IPS DF 6.9 (cell line): ENCODE results near the gene RAB35.

Experiments
- DNase-seq: peaks from one replicate; pipeline ENCODE4 v3.0.0-alpha.2; 2013; ENCODE audit warnings: low read depth, low spot score
- H3K27ac ChIP-seq: one replicate; pipeline ENCODE4 v1.5.1; 2013; ENCODE audit warnings: low read length, control low read depth
- H3K27me3 ChIP-seq: 2 replicates; pipeline ENCODE4 v1.6.1; 2013; ENCODE audit warnings: mild to moderate bottlenecking, low read length; ENCODE audit not compliant: control insufficient read depth, insufficient read depth
- H3K36me3 ChIP-seq: 2 replicates; pipeline ENCODE4 v1.6.1; 2013; ENCODE audit warnings: low read length; ENCODE audit not compliant: control insufficient read depth, insufficient read depth
- H3K4me1 ChIP-seq: 2 replicates; pipeline ENCODE4 v1.6.1; 2013; ENCODE audit warnings: low read length; ENCODE audit not compliant: control insufficient read depth, insufficient read depth
- H3K4me3 ChIP-seq: 2 replicates; pipeline ENCODE4 v1.5.1; 2013; ENCODE audit warnings: mild to moderate bottlenecking, low read length
- H3K9me3 ChIP-seq: 2 replicates; pipeline ENCODE4 v1.6.1; 2013; ENCODE audit warnings: low read length, inconsistent platforms; ENCODE audit not compliant: control insufficient read depth, insufficient read depth
- WGBS: extraction: QIAGEN DNeasy Blood & Tissue Kit; methylation state at CpG from one replicate; pipeline ENCODE4 v1.1.7; 2013; ENCODE audit warnings: mixed read lengths, missing lambda C conversion rate; ENCODE audit not compliant: insufficient read length, insufficient coverage; 5-methylcytosine and 5-hydroxymethylcytosine counted together

The RAB35 gene

GRCh38 chr12:120134307-120134980 lies 17.9 kb upstream of the RAB35 start:
- no peaks in the 10 kb centered on the region for H3K4me1 ChIP-seq

GRCh38 chr12:120132863-120133385 lies 16.4 kb upstream of the RAB35 start:
- H3K27ac ChIP-seq = no peak overlapping the region

More at GRCh38 chr12:120134307-120134980, 17.9 kb upstream of the RAB35 start:
- WGBS = no CpG with 5 or more reads among the region's 20 CpGs
- Histone ChIP-seq H3K9me3 (no peaks in the 10 kb centered on the region), H3K27ac (no peak overlapping the region), H3K36me3 (peaks cover 72% of the 10 kb centered on the region), H3K4me3 (no peak overlapping the region), H3K27me3 (no peaks in the 10 kb centered on the region)
- DNase-seq = no peak

GRCh38 chr12:120132054-120132836 lies 15.7 kb upstream of the RAB35 start:
- Histone ChIP-seq H3K9me3 (no peaks in the 10 kb centered on the region), H3K36me3 (peaks cover 66% of the 10 kb centered on the region), H3K27me3 (no peaks in the 10 kb centered on the region), H3K4me1 (no peaks in the 10 kb centered on the region), H3K4me3 (no peak overlapping the region), H3K27ac (no peak overlapping the region)
- no peak for DNase-seq
- WGBS = no CpG with 5 or more reads among the region's 9 CpGs

More at GRCh38 chr12:120132863-120133385, 16.4 kb upstream of the RAB35 start:
- Histone ChIP-seq H3K9me3 (no peaks in the 10 kb centered on the region), H3K36me3 (peaks cover 67% of the 10 kb centered on the region), H3K4me1 (no peaks in the 10 kb centered on the region), H3K4me3 (no peak overlapping the region), H3K27me3 (no peaks in the 10 kb centered on the region)
- WGBS = no CpG with 5 or more reads among the region's 6 CpGs
- no peak for DNase-seq

GRCh38 chr12:120131116-120131515 lies 14.6 kb upstream of the RAB35 start:
- H3K4me3 ChIP-seq = no peak overlapping the region
- no peak for DNase-seq
- H3K27ac ChIP-seq = no peak overlapping the region
- H3K27me3 ChIP-seq = no peaks in the 10 kb centered on the region
- peaks cover 59% of the 10 kb centered on the region for H3K36me3 ChIP-seq
- no CpG with 5 or more reads among the region's 15 CpGs for WGBS
- no peaks in the 10 kb centered on the region for H3K4me1 ChIP-seq
- no peaks in the 10 kb centered on the region for H3K9me3 ChIP-seq

GRCh38 chr12:120130011-120130410 lies 13.5 kb upstream of the RAB35 start:
- no CpG with 5 or more reads among the region's 6 CpGs for WGBS

GRCh38 chr12:120126635-120127005 lies 10.1 kb upstream of the RAB35 start:
- H3K27me3 ChIP-seq = no peaks in the 10 kb centered on the region
- peaks cover 33% of the 10 kb centered on the region for H3K36me3 ChIP-seq
- no peaks in the 10 kb centered on the region for H3K9me3 ChIP-seq
- no peaks in the 10 kb centered on the region for H3K4me1 ChIP-seq
- no peak overlapping the region for H3K4me3 ChIP-seq
- DNase-seq = no peak
- WGBS = no CpG with 5 or more reads among the region's 2 CpGs
- H3K27ac ChIP-seq = no peak overlapping the region

More at GRCh38 chr12:120130011-120130410, 13.5 kb upstream of the RAB35 start:
- Histone ChIP-seq H3K4me1 (no peaks in the 10 kb centered on the region), H3K27ac (no peak overlapping the region), H3K9me3 (no peaks in the 10 kb centered on the region), H3K27me3 (no peaks in the 10 kb centered on the region), H3K36me3 (peaks cover 57% of the 10 kb centered on the region), H3K4me3 (no peak overlapping the region)
- no peak for DNase-seq

GRCh38 chr12:120125792-120126634 lies 9.5 kb upstream of the RAB35 start:
- no peaks in the 10 kb centered on the region for H3K9me3 ChIP-seq
- DNase-seq = no peak
- peaks cover 28% of the 10 kb centered on the region for H3K36me3 ChIP-seq
- H3K27me3 ChIP-seq = no peaks in the 10 kb centered on the region
- no peak overlapping the region for H3K4me3 ChIP-seq
- WGBS = no CpG with 5 or more reads among the region's 6 CpGs
- no peak overlapping the region for H3K27ac ChIP-seq
- no peaks in the 10 kb centered on the region for H3K4me1 ChIP-seq

GRCh38 chr12:120125029-120125428 lies 8.5 kb upstream of the RAB35 start:
- H3K27ac ChIP-seq = no peak overlapping the region
- no peak for DNase-seq
- H3K4me1 ChIP-seq = no peaks in the 10 kb centered on the region
- WGBS = no CpG with 5 or more reads among the region's 4 CpGs
- no peaks in the 10 kb centered on the region for H3K27me3 ChIP-seq
- H3K4me3 ChIP-seq = no peak overlapping the region
- H3K9me3 ChIP-seq = no peaks in the 10 kb centered on the region
- H3K36me3 ChIP-seq = peaks cover 19% of the 10 kb centered on the region

- H3K4me3 ChIP-seq = no peak overlapping the region
- WGBS = no CpG with 5 or more reads among the region's 4 CpGs
Measured at GRCh38 chr12:120121766-120122293, 5.3 kb upstream of the RAB35 start.

GRCh38 chr12:120121343-120121742 lies 4.8 kb upstream of the RAB35 start:
- Histone ChIP-seq H3K4me3 (no peak overlapping the region), H3K27ac (no peak overlapping the region), H3K27me3 (no peaks in the 10 kb centered on the region), H3K4me1 (peaks cover 3% of the 10 kb centered on the region; the same call in 1 of the 2 replicates), H3K36me3 (no peaks in the 10 kb centered on the region), H3K9me3 (no peaks in the 10 kb centered on the region)
- DNase-seq = no peak
- WGBS = no CpG with 5 or more reads among the region's 2 CpGs

More at GRCh38 chr12:120121766-120122293, 5.3 kb upstream of the RAB35 start:
- no peak for DNase-seq
- no peaks in the 10 kb centered on the region for H3K27me3 ChIP-seq
- H3K36me3 ChIP-seq = peaks cover 3% of the 10 kb centered on the region; the same call in 1 of the 2 replicates
- H3K4me1 ChIP-seq = peaks cover 3% of the 10 kb centered on the region; the same call in 1 of the 2 replicates
- H3K9me3 ChIP-seq = no peaks in the 10 kb centered on the region
- H3K27ac ChIP-seq = no peak overlapping the region
